B cell (primary cell): ENCODE data around the gene STN1.

Source experiments
- EZH2 ChIP-seq: IDR thresholded peaks from 2 replicates; pipeline ENCODE4 v1.6.1; 2012; ENCODE audit warnings: borderline replicate concordance, low read depth, mild to moderate bottlenecking, moderate library complexity, low read length; ENCODE audit not compliant: insufficient read depth, poor library complexity, severe bottlenecking
- TF ChIP-seq, protein P1 (sequence below): fragments of 200-600 bp; IDR thresholded peaks from one replicate; pipeline ENCODE4 v1.8.0; 2022; ENCODE audit warnings: antibody characterized with exemption, mild to moderate bottlenecking

DNA sequence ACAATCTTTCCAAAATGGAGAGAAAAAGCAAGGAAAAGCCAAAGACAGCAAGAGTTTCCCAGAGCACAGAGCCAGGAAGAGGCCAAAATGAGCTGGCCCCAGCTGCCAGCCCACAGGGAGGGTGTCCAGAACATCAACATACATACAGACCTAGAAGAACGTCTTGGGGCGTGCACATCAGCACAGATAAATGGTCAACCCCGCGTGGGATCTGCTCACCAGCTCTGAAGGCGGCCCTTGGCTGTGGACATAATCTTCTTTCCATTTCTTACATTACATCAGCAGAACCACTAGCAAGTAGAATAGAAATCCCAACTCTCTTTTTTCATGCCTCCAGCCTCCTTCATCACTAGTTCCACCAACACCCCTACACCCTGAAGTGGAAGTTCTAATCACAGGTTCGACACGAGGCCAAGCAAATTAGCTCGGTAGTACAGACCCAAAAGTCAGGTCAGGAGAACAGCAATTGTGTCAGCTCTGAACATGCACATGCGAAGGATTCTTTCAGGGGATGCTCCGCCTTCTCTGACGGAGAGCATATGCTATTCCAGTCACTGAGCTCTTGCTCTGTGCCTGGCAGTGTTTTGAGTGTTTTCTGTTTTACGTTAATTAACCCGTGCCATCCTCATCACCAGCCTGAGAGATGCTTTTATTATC lies 79.0 kb downstream of the STN1 start:
- TF ChIP-seq, protein P1, sequence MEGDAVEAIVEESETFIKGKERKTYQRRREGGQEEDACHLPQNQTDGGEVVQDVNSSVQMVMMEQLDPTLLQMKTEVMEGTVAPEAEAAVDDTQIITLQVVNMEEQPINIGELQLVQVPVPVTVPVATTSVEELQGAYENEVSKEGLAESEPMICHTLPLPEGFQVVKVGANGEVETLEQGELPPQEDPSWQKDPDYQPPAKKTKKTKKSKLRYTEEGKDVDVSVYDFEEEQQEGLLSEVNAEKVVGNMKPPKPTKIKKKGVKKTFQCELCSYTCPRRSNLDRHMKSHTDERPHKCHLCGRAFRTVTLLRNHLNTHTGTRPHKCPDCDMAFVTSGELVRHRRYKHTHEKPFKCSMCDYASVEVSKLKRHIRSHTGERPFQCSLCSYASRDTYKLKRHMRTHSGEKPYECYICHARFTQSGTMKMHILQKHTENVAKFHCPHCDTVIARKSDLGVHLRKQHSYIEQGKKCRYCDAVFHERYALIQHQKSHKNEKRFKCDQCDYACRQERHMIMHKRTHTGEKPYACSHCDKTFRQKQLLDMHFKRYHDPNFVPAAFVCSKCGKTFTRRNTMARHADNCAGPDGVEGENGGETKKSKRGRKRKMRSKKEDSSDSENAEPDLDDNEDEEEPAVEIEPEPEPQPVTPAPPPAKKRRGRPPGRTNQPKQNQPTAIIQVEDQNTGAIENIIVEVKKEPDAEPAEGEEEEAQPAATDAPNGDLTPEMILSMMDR, result no peak
- TF ChIP-seq EZH2, result no peak
